ENCODE data around the gene FXR2.

Gene FXR2

GRCh38 chr17:7576432-7576937 lies 38.2 kb downstream of the FXR2 start:
- no peak for DNase-seq
- TF ChIP-seq POLR2A (IDR thresholded peaks at IDR 0.05; ENCODE audit: low read length) (peak; percentile 21), GATA1 (IDR thresholded peaks at IDR 0.05; ENCODE audit: low read depth, low read length) (no peak)

DNA sequence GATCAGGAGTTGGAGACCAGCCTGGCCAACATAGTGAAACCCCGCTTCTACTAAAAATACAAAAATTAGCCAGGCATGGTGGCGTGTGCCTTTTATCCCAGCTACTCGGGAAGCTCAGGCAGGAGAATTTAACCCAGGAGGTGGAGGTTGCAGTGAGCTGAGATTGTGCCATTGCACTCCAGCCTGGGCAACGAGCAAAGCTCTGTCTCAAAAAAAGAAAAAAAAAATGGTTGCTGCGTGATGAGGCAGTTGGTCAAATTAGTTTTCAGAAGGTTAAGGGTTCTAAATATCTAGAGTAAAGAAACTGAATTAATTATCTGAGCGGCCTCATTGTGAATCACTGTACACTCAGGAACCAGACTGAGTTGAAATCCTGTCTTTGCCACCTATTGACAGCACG lies 38.7 kb downstream of the FXR2 start:
- no peak for TF ChIP-seq GATA1 (IDR thresholded peaks at IDR 0.05; ENCODE audit: low read depth, low read length)
- TF ChIP-seq POLR2A (IDR thresholded peaks at IDR 0.05; ENCODE audit: low read length), result peak; percentile 4
- DNase-seq, result no peak

DNA sequence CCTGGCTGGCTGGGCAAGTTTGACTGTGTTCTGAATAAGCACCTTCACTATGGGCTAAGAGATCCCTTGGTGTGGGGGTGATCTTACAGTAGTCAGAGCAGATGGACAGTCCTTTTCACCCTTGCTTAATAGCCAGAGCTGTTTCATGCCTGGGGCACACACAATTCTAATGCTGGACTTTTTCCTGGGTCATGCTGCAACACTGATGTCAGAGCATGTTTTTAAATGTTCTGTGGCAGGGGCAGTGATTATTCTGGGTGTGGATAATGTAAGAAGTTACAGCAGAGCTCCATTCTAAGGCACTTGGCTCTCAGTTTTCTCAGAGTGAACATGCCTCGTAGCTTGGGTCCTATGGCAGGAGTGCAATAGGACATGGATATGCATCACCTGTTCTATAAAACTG lies 39.2 kb downstream of the FXR2 start:
- no peak for TF ChIP-seq POLR2A (IDR thresholded peaks at IDR 0.05; ENCODE audit: low read length)
- TF ChIP-seq GATA1 (IDR thresholded peaks at IDR 0.05; ENCODE audit: low read depth, low read length), result no peak
- no peak for DNase-seq

DNA sequence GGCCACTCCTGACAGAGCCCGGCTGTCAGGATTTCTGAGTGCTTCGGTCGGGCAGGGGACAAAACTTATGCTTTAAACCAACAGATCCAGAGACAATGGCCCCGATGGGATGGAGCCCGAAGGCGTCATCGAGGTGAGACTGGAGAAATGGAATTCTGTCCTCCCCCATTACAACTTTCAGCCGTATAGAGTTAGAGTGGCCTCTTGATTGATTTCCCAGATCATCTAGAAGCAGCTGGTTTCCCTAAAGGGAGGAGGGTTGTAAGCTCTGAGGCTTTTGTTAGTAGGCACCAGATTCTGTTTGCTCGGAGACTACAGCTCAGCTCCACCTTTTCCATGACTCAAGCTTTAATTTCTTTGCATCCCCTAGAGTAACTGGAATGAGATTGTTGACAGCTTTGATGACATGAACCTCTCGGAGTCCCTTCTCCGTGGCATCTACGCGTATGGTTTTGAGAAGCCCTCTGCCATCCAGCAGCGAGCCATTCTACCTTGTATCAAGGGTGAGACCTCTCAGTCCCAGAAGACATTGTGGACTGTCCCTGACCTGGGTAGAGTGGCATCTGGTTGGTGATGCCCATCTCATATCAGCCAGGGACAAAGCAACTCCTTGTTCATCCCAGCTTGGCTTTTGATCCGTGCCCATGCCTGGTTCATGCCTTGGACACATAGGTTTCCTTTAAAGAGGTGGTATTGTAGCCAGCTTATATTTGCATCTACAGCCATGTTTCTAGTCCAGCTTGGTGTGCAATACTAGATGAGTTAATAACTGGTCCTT lies 40.3 kb downstream of the FXR2 start:
- DNase-seq, result no peak
- TF ChIP-seq POLR2A (IDR thresholded peaks at IDR 0.05; ENCODE audit: low read length), result no peak
- TF ChIP-seq GATA1 (IDR thresholded peaks at IDR 0.05; ENCODE audit: low read depth, low read length), result no peak

GRCh38 chr17:7573324-7574080 lies 41.2 kb downstream of the FXR2 start:
- TF ChIP-seq POLR2A (IDR thresholded peaks at IDR 0.05; ENCODE audit: low read length), result no peak
- peak; percentile 93 to 94 for DNase-seq

DNA sequence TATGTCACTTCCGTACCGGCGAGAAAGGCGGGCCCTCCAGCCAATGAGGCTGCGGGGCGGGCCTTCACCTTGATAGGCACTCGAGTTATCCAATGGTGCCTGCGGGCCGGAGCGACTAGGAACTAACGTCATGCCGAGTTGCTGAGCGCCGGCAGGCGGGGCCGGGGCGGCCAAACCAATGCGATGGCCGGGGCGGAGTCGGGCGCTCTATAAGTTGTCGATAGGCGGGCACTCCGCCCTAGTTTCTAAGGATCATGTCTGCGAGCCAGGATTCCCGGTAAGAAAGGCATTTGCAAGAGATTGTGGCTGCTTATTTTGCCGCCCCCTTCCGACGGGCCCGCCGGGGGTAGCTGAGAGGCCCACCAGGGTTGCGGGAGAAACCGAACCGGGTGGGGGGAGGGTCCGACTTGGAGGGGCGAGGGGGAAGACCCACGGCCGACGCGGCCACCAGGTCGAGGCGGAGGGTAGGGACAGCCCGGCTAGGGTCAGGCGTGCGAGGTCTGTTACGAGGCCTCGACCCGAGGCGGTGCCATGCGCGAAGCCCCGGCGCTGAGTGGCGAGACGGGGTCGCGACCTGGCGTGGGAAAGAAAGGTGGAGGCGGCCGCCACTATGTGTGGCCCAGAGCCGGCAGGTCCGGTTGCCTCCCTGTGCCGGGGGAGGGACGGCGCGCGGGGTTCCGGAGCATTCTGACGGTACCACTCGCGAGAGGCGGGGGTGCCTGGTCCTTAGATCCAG lies 41.9 kb downstream of the FXR2 start:
- DNase-seq, result peak; percentile 100
- TF ChIP-seq POLR2A (IDR thresholded peaks at IDR 0.05; ENCODE audit: low read length) (peak; percentile 99), GATA1 (IDR thresholded peaks at IDR 0.05; ENCODE audit: low read depth, low read length) (no peak)

GRCh38 chr17:7572338-7572587 lies 42.4 kb downstream of the FXR2 start:
- TF ChIP-seq POLR2A (IDR thresholded peaks at IDR 0.05; ENCODE audit: low read length), result no peak
- TF ChIP-seq GATA1 (IDR thresholded peaks at IDR 0.05; ENCODE audit: low read depth, low read length), result no peak
- DNase-seq, result no peak

DNA sequence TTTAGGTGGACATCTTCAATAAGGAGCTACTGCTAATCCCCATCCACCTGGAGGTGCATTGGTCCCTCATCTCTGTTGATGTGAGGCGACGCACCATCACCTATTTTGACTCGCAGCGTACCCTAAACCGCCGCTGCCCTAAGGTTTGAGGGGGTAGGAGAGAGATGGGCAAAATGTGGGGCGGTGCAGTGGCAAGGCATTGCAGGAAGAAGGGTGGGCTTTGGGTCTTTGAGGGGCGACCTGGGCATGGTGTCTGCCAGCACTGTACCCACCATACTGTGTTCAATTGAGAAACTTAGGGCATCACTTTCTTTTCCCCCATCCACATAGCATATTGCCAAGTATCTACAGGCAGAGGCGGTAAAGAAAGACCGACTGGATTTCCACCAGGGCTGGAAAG lies 44.3 kb downstream of the FXR2 start:
- TF ChIP-seq GATA1 (IDR thresholded peaks at IDR 0.05; ENCODE audit: low read depth, low read length), result no peak
- TF ChIP-seq POLR2A (IDR thresholded peaks at IDR 0.05; ENCODE audit: low read length), result no peak

GRCh38 chr17:7569571-7569970 lies 45.1 kb downstream of the FXR2 start:
- DNase-seq, result no peak

More for the DNA sequence above, 44.3 kb downstream of the FXR2 start:
- no peak for DNase-seq

GRCh38 chr17:7563115-7563869 lies 51.4 kb downstream of the FXR2 start:
- TF ChIP-seq GATA1 (IDR thresholded peaks at IDR 0.05; ENCODE audit: low read depth, low read length), result no peak
- TF ChIP-seq POLR2A (IDR thresholded peaks at IDR 0.05; ENCODE audit: low read length), result no peak

More at GRCh38 chr17:7569571-7569970, 45.1 kb downstream of the FXR2 start:
- TF ChIP-seq GATA1 (IDR thresholded peaks at IDR 0.05; ENCODE audit: low read depth, low read length), result no peak
- no peak for TF ChIP-seq POLR2A (IDR thresholded peaks at IDR 0.05; ENCODE audit: low read length)

GRCh38 chr17:7562208-7562605 lies 52.5 kb downstream of the FXR2 start:
- TF ChIP-seq POLR2A (IDR thresholded peaks at IDR 0.05; ENCODE audit: low read length), result no peak
- TF ChIP-seq GATA1 (IDR thresholded peaks at IDR 0.05; ENCODE audit: low read depth, low read length), result no peak
- peak; percentile 68 to 70 for DNase-seq

More at GRCh38 chr17:7563115-7563869, 51.4 kb downstream of the FXR2 start:
- DNase-seq, result no peak

DNA sequence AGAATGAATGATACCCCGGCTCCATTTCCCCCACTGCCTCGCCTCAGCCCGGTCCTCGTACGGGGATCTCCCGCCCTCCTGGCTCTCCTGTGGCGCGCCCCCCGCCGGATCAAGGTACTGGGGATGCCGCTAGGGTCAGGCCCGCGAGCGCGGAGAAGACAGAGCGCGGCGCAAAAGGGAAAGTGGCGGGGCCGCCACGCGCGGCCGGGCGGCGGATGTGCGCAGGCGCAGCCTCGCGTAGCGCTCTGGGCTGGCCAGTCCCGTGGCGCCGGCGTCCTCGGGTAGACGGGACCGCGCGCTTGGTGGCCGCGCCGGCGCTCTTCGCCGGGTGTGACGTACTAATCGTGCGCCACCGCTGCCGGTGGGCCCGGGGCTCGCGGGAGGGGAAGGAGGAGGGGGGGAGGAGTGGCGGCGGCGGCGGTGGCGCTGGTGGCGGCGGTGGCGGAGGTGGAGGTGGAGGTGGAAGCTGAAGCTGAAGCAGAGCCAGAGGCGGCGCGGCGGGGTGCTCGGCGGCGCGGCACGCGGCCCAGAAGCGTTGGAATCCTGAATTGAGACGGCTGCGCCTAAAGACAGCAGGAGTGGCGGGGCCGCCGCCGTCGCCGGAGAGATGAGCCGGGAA lies 53.0 kb downstream of the FXR2 start, which contains the start of gene SENP3:
Gene SENP3, plus strand, starts transcription at position 331 of the 619 bp plus-strand sequence. CDS start 1,158 bp downstream, outside the sequence.
- no peak for TF ChIP-seq GATA1 (IDR thresholded peaks at IDR 0.05; ENCODE audit: low read depth, low read length)
- peak; percentile 71 for TF ChIP-seq POLR2A (IDR thresholded peaks at IDR 0.05; ENCODE audit: low read length)
- DNase-seq, result peak; percentile 95 to 97

DNA sequence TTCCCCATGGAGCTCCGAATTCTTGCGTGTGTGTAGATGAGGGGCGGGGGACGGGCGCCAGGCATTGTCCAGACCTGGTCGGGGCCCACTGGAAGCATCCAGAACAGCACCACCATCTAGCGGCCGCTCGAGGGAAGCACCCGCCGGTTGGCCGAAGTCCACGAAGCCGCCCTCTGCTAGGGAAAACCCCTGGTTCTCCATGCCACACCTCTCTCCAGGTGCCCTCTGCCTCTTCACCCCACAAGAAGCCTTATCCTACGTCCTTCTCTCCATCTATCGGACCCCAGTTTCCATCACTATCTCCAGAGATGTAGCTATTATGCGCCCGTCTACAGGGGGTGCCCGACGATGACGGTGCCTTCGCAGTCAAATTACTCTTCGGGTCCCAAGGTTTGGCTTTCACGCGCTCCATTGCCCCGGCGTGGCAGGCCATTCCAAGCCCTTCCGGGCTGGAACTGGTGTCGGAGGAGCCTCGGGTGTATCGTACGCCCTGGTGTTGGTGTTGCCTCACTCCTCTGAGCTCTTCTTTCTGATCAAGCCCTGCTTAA lies 53.6 kb downstream of the FXR2 start:
- TF ChIP-seq GATA1 (IDR thresholded peaks at IDR 0.05; ENCODE audit: low read depth, low read length), result no peak
- no peak for TF ChIP-seq POLR2A (IDR thresholded peaks at IDR 0.05; ENCODE audit: low read length)
- DNase-seq, result peak; percentile 86 to 90

Data from erythroblast (primary cell).